K562 (cell line): ENCODE measurements around the gene GPATCH2. TPM values are rescaled to one million over a fixed set of nuclear protein-coding genes. Genes with fewer than 3 reads are reported as not detected.

Source experiments
- ATF4 ChIP-seq: fragments of 450-650 bp; formaldehyde crosslinking; IDR thresholded peaks from 2 replicates; pipeline ENCODE4 v1.4.0; 2022; ENCODE audit warnings: mild to moderate bottlenecking, moderate library complexity
- ELK1 ChIP-seq: sonication (generic); formaldehyde crosslinking; IDR thresholded peaks from 2 replicates; pipeline ENCODE4 v1.8.1; 2022; ENCODE audit warnings: missing genetic modification reagents
- KLF10 ChIP-seq: fragments of 250-450 bp; sonication (Bioruptor Pico); IDR thresholded peaks from 2 replicates; pipeline ENCODE4 v1.6.1; 2021; ENCODE audit warnings: matching md5 sums
- MBD2 ChIP-seq: sonication (generic); IDR thresholded peaks from 2 replicates; pipeline ENCODE4 v1.6.1; 2016; ENCODE audit warnings: low read depth, borderline replicate concordance
- NCOA1 ChIP-seq: fragments of 450-650 bp; IDR thresholded peaks from 2 replicates; pipeline ENCODE4 v1.6.1; 2016; ENCODE audit warnings: low read depth
- PHF21A ChIP-seq: fragments of 450-650 bp; IDR thresholded peaks from 2 replicates; pipeline ENCODE4 v1.6.1; 2017; ENCODE audit warnings: low read depth, borderline replicate concordance
- SMC3 ChIP-seq: conservative IDR thresholded peaks from 2 replicates; pipeline ENCODE4 v1.6.1; 2011; ENCODE audit warnings: low read depth, low read length, improper control_type of control experiment; ENCODE audit not compliant: insufficient read depth
- SNRNP70 ChIP-seq: fragments of 200-400 bp; formaldehyde crosslinking; optimal IDR thresholded peaks from 2 replicates; pipeline ENCODE3; 2017; ENCODE audit warnings: low read depth, low read length
- TFAP4 ChIP-seq: sonication (generic); formaldehyde crosslinking; IDR thresholded peaks from 2 replicates; pipeline ENCODE4 v1.8.0; 2022; ENCODE audit warnings: missing genetic modification reagents, mild to moderate bottlenecking, moderate library complexity, borderline replicate concordance
- ZBTB40 ChIP-seq, 2 experiments: fragments of 450-650 bp in 1 of 2; sonication (generic) in 1 of 2; formaldehyde crosslinking in 1 of 2; IDR thresholded peaks; 2 replicates each; pipeline versions ENCODE4 v1.7.1 to v1.9.0; 2016 to 2022; ENCODE audit warnings: inconsistent platforms in 1 of 2, mild to moderate bottlenecking in 1 of 2, missing genetic modification reagents in 1 of 2
- ZNF197 ChIP-seq: fragments of 200-800 bp; sonication (Bioruptor generic); IDR thresholded peaks from 2 replicates; pipeline ENCODE4 v1.6.1; 2016; ENCODE audit warnings: low read depth, missing genetic modification characterization, missing compliant biosample characterization
- ZNF444 ChIP-seq: fragments of 250-450 bp; sonication (Bioruptor Pico); IDR thresholded peaks from 2 replicates; pipeline ENCODE4 v1.4.0; 2020; ENCODE audit warnings: mild to moderate bottlenecking, moderate library complexity
- ZNF707 ChIP-seq: fragments of 250-450 bp; sonication (Bioruptor Pico); conservative IDR thresholded peaks from 2 replicates; pipeline ENCODE4 v1.8.0; 2022; ENCODE audit warnings: inconsistent platforms, mild to moderate bottlenecking, moderate library complexity
- polyA plus RNA-seq, 8 experiments: library from polyadenylated mRNA; depleted of rRNA in 4 of 8; stranded (reverse) in 5 of 8; unstranded in 3 of 8; fragments of >200 nt; fragmentation: Nextera tagmentation in 2 of 8; fragmentation: Illumina TruSeq in 1 of 8; extraction: Ambion mirVana in 2 of 8; extraction: Trizol in 1 of 8; gene quantifications; 2 replicates each; pipeline versions ENCODE4 v1.2.1 to v1.2.3, GENCODE V29; 2011 to 2014; ENCODE audit warnings: inconsistent platforms in 1 of 8, missing spikeins in 1 of 8
- total RNA-seq, 7 experiments: library from RNA; depleted of rRNA in 6 of 7; stranded (reverse); fragments of >200 nt in 6 of 7; fragmentation: Illumina TruSeq in 2 of 7; extraction: Trizol in 2 of 7; gene quantifications; 2 replicates each; pipeline versions ENCODE4 v1.2.1 to v1.2.3, GENCODE V29; 2011 to 2021; ENCODE audit warnings: low replicate concordance in 1 of 7

GPATCH2 gene
- total and polyA plus RNA-seq, 9 of the 15 experiments (the other 6 are each of a cell fraction or from before 2014, with no cell fraction given): 0.38 to 2.0 (median 0.55) TPM

GRCh38 chr1:217630711-217631591 is at the start of gene GPATCH2, which contains the start of gene SPATA17 (continued):
- TF ChIP-seq ZBTB40 (IDR thresholded peaks at IDR 0.05) (peak; percentile 83), ZBTB40 (CRISPR knock-in tag; IDR thresholded peaks at IDR 0.05) (no peak), SMC3 (no peak), ZNF707 (CRISPR knock-in tag) (no peak), ZNF444 (CRISPR knock-in tag) (no peak), NCOA1 (no peak), SNRNP70 (no peak), TFAP4 (CRISPR knock-in tag) (peak; percentile 72; the same call in 1 of the 2 replicates), ZNF197 (CRISPR knock-in tag) (no peak), KLF10 (CRISPR knock-in tag) (no peak), ATF4 (no peak), MBD2 (no peak), ELK1 (no peak), PHF21A (no peak)
